Stimulated activated CD4-positive, alpha-beta T cell treated with anti-CD3 and anti-CD28 coated beads, Interleukin-15, amount 100 ng/mL, for 1 hour (primary cell): ENCODE data around the gene SFXN3.

Source experiments
- DNase-seq, 2 donors: peaks; one replicate each; pipeline ENCODE4 v3.0.0-alpha.2; 2020; ENCODE audit warnings: low read depth in 1 of 2, low spot score in 1 of 2

SFXN3 gene

GRCh38 chr10:101035916-101036702 is 5.1 kb downstream of the SFXN3 start:
- DNase-seq = no peak

DNA sequence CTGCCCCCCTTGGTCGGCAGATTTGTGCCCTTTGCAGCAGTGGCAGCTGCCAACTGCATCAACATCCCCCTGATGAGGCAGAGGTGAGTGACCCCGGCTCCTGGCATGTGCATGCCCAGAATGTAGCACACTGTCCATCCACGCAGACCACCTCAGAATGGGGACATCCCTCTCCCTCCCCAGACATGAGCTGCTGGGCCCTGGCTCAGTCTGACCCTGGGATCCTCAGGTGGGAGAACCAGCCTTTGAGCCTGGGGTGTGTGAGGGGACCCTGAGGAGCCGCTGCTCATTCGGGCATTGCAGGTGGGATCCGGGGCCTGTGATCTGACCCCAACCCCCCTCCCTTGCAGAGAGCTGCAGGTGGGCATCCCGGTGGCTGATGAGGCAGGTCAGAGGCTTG is 5.7 kb downstream of the SFXN3 start:
- DNase-seq = no peak

GRCh38 chr10:101038484-101038883 is 7.5 kb downstream of the SFXN3 start:
- DNase-seq = no peak

DNA sequence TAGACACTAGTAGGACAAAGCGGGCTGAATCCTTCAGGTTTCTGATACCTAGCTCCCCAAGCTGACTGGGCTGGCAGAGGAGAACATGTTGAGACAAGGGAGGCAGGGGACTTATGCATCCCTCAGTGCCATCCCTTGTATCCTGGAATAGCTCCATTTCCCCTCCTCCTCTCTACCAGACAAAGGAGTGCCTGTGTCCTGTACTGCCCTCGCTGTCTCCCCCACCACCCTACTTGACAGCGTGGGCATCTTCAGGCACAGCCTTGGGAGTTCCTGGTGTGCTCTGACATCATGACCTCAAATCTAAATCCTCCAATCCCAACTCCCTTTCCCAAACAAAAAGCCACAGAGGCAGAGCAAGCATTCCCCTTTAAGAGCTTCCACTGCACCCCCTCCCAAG is 9.0 kb downstream of the SFXN3 start:
- DNase-seq = no peak

GRCh38 chr10:101040851-101041250 is 9.8 kb downstream of the SFXN3 start:
- no peak for DNase-seq

- DNase-seq = peak; percentile 45 to 47
Measured at GRCh38 chr10:101041252-101041761, 10.3 kb downstream of the SFXN3 start.

DNA sequence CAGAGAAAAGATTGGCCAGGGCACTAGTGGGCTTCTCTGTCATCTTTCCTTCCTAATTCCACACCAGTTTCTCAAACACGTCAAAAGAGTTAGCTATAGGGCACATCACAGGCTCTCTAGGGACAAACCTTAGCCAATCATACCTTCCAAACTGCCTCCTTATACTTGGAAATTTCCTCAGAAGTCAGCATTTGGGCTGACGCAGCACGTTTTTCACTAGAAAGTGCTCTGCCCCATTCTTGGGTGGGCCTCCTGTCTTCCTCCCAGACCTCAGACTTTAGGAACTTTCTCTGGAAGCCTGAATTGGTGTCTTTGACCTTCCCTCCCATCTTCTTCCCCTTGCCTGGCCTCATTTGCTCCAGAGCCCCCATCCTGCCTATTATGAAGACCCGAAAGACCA is 11.1 kb downstream of the SFXN3 start:
- no peak for DNase-seq

DNA sequence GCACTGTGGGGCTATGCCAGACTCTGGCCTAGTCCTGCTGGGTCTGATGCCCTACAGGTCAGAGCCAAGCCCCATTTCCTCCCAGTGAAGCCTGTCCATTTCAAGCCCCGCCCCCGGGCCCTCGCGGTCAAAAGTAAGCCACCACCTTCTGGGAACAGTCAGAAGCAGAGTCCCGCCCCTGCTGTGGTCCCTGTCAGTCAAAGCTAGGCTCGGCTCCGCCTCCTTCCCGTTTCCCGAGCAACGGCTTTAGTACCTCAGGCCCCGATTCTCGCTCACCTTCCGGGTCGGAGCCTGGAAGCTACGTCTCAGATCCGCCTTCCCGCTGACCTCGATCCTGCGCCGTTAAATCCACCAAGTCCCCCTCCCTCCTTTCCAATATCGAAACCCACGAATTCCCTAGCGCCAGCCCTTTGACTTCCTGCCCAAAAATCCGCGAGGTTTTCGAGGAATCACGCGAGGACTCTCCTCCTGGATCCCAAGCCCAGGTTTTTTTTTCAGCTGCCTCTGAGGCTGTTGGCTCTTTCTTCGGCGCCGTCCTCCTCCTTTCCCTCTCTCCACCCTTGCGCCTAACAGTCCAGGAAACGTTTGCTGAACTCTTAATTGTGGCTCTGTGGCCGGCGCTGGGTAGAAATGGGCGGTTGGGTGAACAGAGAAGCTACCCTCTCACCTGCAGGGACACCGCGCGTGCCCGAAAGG is 11.8 kb downstream of the SFXN3 start:
- peak; percentile 53 to 70 for DNase-seq

- no peak for DNase-seq
Measured at GRCh38 chr10:101043363-101043707, 12.3 kb downstream of the SFXN3 start.

- DNase-seq = no peak
Measured at GRCh38 chr10:101044117-101044516, 13.1 kb downstream of the SFXN3 start.

DNA sequence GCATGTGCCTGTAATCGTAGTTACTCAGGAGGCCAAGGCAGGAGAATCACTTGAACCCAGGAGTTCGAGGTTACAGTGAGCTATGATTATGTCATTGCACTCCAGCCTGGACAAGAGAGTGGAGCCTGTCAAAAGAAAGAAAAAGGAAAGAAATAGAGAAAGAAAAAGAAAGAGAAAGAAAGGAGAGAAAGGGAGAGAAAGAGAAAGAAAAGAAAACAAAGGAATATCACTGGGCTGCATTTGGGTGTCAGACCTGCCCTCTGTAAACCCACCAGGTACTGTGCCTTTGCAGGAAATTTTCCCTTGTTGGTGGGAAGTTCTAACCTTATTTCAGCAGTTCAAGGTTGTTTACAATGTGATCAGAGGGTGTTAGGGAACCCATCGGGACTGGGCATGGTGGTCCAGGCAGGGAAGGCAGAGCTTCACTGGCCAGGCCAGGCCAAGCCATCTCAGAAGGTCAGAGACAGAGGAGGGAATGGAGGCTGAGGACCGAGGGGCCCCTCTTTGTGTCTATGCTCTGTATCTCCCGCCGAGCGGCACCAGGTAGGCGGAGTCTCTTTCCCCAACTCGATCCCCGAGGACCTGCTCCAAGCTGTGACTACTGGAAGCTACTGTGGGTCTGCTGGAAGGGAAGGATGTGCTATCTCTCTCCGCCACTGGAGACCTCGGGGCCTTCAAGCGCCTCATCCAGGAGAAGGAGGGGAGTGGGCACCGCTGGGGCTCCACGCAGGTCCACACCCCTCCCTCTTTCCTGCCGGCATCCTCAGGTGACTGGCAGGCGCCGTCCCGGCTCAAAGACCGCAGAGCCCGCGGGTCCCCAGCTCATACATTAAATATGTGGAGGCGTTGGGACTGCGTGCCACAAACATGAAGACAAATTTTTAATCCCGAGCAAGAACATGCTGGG is 15.6 kb downstream of the SFXN3 start:
- no peak for DNase-seq

GRCh38 chr10:101047268-101047667 is 16.2 kb downstream of the SFXN3 start:
- DNase-seq = no peak

DNA sequence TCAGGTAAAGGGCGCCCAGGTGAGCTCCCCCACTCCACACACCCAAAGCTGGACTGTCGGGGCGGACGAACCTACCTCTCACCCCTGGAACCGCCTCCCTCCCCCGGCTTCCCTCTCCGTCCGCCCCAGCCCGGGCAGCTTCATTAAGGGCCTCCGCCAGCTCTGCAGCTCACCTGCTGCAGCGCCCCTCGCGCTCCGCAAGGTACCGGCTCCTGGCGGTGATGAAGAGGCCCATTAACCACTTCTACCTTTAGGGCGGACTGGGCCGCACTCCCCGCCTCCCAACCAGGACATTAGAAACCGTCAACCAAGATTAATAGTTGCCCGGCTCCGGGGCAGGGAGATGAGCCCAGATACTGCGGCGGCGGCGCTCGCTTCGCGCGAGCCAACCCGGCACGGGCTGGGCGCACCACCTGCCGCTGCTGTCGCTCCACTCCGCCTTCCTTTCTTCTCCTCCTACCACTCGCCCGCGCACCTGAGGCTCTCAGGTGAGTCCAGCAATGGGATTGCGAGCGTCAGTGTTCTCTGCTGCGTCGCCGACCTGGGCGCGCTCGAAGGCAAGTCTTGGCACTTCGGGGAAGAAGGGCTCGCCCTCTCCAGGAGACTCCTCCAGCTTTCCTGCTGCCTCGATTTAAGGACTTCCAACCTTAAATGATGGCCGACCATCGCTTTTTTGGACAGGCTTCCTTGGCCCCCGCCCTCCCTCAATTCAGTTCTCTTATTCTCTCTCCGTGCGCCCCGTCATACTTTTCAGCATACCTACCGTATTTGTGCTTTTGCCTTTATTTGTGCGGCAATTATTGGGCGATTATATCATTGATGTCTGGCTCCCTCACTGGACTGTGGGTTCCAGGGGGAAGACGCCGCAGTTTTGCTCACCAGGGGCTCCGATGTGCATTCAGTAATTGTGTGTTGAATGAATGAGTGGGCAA is 17.2 kb downstream of the SFXN3 start:
- no peak for DNase-seq

- peak; percentile 59 to 75 for DNase-seq
Measured at GRCh38 chr10:101050208-101051069, 19.4 kb downstream of the SFXN3 start.

DNA sequence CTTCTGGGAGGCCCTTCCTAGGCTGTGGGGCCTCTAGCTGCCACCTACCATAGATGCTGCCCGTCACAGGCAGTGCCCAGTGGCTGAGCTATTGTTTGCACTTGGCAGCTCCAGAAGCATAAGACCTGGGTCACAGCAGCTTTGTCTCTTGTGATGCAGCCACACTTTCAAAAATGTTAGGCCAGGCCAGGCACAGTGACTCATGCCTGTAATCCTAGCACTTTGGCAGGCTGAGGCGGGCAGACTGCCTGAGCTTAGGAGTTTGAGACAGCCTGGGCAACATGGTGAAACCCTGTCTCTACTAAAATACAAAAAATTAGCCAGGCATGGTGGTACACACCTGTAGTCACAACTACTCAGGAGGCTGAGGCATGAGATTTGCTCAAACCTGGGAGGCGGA is 21.3 kb downstream of the SFXN3 start:
- DNase-seq = no peak

DNA sequence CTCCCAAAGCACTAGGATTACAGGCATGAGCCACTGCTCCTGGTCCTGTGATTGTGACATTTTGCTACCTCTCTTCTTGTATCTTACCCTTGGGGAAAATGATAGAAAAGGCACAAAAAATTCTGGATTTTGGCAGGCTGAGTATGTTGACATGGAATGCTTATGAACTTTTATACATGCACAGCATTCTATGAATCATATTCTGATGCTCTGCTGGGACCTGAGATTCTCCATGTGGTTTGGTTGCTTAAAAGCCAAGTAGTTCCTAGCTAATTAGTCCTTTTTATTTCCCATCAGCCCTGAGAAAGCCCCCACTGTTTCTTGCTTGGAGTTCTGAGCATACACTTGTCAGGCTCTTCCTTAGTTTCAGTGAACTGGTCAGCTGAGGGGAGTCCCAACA is 22.5 kb downstream of the SFXN3 start:
- no peak for DNase-seq

DNA sequence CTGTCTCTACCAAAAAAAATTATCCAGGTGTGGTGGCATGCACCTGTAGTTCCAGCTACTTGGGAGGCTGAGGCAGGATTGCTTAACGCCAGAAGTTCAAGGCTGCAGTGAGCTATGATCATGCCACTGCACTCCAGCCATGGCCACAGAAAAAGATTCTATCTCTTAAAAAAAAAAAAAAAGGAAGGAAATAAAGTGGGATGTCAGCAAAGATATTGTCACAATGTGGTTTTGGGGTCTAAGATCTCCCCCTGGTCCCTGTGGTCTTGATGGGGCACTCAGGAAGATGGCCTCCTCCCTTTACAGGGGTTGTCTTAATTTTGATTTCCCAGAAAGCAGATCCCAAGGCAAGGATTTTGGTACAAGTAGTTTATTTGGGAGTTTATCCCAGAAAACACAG is 23.3 kb downstream of the SFXN3 start:
- DNase-seq = no peak

DNA sequence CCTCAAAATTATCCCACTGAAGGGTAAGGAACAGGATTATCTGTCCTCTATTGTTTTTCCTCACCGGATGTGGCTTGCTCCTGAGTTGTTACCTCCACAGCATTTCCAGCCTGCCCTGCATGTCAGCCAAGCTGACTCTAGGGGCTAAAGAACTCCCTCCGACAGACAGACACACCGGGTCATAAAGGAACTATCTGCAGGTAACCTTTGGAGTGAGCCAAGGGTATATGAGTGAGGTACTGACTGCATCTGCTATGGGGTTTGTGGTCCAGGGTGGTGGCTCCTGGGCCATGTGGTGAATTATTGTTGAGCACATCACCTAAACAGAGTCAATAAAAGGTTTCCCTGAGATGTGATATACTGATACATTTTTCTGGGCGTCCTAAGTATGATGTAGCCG is 23.8 kb downstream of the SFXN3 start:
- no peak for DNase-seq

DNA sequence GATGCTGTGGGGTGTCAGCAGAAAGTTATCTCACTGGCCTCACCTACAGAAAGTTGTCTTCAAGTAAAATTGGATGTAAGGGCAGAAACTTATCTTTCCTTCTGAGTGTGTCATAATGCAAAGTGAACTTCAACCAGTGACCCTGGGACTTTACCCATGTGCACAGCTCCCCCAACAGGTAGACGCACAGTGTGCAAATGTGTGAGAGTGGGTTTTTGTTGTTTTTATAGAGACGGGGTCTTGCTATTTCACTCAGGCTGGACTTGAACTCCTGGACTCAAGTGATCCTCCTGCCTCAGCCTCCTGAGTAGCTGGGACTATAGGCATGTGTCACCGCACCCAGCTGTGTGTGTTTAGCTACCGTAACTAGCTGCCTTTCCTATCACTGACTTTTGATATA is 24.4 kb downstream of the SFXN3 start:
- no peak for DNase-seq
